GM13976 (cell line): ENCODE results near the gene SNN.

Source experiments
- DNase-seq: peaks from one replicate; pipeline ENCODE4 v3.0.0; 2012; ENCODE audit warnings: low spot score
- CTCF ChIP-seq: IDR thresholded peaks from 2 replicates; pipeline ENCODE4 v1.5.1; 2012; ENCODE audit warnings: borderline replicate concordance, mild to moderate bottlenecking; ENCODE audit not compliant: insufficient read depth; ENCODE audit errors: extremely low read depth, missing control alignments, control extremely low read depth
- in situ Hi-C: fragments of 300-500 bp; cut with MboI; formaldehyde crosslinking; loops from one replicate; pipeline ENCODE4 v1.12.0; 2022; ENCODE audit warnings: low sequenced_read_pairs, mixed read lengths, inconsistent platforms; ENCODE audit not compliant: unreplicated experiment

SNN gene

GRCh38 chr16:11689031-11689840 is 21.0 kb downstream of the SNN start:
- TF ChIP-seq CTCF: no peak
- in situ Hi-C loops: no loop called here
- peak; percentile 72 for DNase-seq

DNA sequence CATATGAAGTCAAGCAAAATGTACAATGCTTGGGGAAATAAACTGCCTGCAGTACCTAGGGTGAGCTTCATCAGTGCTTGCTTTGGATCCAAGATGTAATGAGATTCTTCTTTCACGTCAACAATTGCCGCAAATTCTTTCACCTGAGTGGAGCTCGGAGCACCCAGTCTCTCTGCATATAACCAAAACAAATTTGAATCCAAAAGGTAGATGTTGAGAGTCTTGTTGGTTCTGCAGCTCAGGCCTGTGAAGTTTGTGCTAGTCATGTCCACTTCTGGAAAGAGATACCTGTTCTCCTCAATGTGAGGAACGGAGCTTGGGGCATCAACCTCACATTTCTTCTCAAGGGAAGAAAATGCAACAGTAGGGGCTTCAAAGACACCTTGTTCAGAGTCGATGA is 23.0 kb downstream of the SNN start:
- no peak for DNase-seq
- no peak for TF ChIP-seq CTCF
- in situ Hi-C loops: no loop called here

DNA sequence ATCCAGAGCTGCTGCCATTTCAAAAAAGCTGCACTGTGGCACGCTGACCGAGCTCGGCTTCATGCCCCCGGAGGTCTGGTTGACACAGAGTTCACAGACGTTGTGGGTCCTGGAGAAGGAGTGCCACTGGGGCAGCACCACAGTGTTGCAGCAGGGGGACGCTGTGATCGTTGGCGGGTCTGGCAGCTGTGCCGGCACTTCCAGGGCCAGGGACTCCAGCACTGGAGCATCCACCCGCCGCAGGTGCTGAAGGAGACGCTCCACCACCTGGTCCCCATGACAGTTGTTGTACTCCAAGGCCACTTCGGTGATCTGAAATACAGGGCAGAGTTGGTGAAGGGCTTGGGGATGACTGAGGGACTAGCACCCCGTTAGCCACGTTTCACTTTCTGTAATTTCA is 23.5 kb downstream of the SNN start:
- in situ Hi-C loops: no loop called here
- no peak for TF ChIP-seq CTCF
- DNase-seq: no peak

DNA sequence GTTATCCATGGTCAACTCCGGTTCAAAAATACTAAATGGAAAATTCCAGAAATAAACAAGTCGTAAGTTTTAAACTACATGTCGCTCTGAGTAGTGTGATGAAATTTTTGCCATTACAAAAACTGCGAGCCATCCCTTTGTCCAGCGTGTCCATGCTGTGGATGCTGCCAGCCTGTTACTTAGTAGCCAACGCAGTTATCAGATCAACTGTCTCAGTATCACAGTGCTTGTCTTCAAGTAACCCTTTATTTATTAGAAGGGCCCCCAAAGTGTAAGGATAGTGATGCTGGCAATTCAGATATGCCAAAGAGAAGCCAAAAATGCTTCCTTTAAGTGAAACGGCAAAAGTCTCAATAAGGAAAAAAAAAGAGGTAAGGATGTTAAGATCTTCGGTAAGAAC is 23.9 kb downstream of the SNN start:
- DNase-seq: no peak
- in situ Hi-C loops: no loop called here

GRCh38 chr16:11692651-11693050 is 24.4 kb downstream of the SNN start:
- no peak for TF ChIP-seq CTCF
- in situ Hi-C loops: no loop called here
- DNase-seq: no peak

More for the DNA sequence above, 23.9 kb downstream of the SNN start:
- TF ChIP-seq CTCF: no peak

- in situ Hi-C loops: no loop called here
- no peak for DNase-seq
- TF ChIP-seq CTCF: no peak
Observed at GRCh38 chr16:11696266-11697012, 28.2 kb downstream of the SNN start.
